Measurements from ENCODE around the gene ADAMTS19. TPM values are rescaled to one million over a fixed set of nuclear protein-coding genes. Genes with fewer than 3 reads are reported as not detected.

The ADAMTS19 gene
- total and polyA plus RNA-seq, 2 of the 8 experiments (the other 6 are each of a cell fraction or from before 2014, with no cell fraction given), result 17.3 to 28.8 TPM

- CTCF ChIA-PET (ENCODE audit: partially characterized antibody), result interaction anchor here (0.6 to 2.6 kb wide), 5 partner anchors 11 to 50 kb away, joined by 3 to 7 read pairs (median 3); partner anchors contain the start of gene ADAMTS19
- no peak overlapping the region for H2BK120ac ChIP-seq (replicated peaks; ENCODE audit: low read depth, low read length)
- POLR2A ChIA-PET (ENCODE audit: partially characterized antibody), result interaction anchor here (0.9 to 2.2 kb wide), 3 partner anchors 12 to 49 kb away, joined by 3 to 9 read pairs (median 3); partner anchors contain the start of gene ADAMTS19
- no peak overlapping the region for H3K18ac ChIP-seq (ENCODE audit: extremely low read depth, low read length)
- H2AFZ ChIP-seq (ENCODE audit: low read length), result no peak overlapping the region
- H4K5ac ChIP-seq (ENCODE audit: insufficient read length, low read depth, low read length), result no peak overlapping the region
- H3K14ac ChIP-seq (ENCODE audit: insufficient read length), result no peak overlapping the region
- H3K23me2 ChIP-seq (ENCODE audit: low read depth, low read length), result no peaks in the 10 kb centered on the region; the same call in 1 of the 2 replicates
- H2BK12ac ChIP-seq (ENCODE audit: low read depth, low read length), result no peak overlapping the region
- H3K79me1 ChIP-seq (ENCODE audit: low read depth, low read length), result no peaks in the 10 kb centered on the region
- DNase-seq (ENCODE audit: low read depth in 1 of 2, low spot score in 2 of 2), result no peak
- H4K91ac ChIP-seq (replicated peaks; ENCODE audit: insufficient read length, low read length), result no peak overlapping the region
- 19% methylated on average over 5 of the region's 5 CpGs; no CpG with 5 or more reads in 1 of the 2 experiments for WGBS, 2 experiments (ENCODE audit: extremely low coverage in 1 of 2, insufficient coverage in 1 of 2, insufficient read length in 1 of 2, insufficient replicate concordance in 2 of 2, low coverage in 1 of 2, low lambda C conversion rate in 2 of 2, missing lambda C conversion rate in 1 of 2)
- H4K8ac ChIP-seq (ENCODE audit: extremely low read depth, insufficient read depth, low read length), result no peak overlapping the region
- no peak overlapping the region for H3K4ac ChIP-seq (replicated peaks; ENCODE audit: insufficient read length, low read depth, low read length)
- H3K4me1 ChIP-seq (replicated peaks in 1 of 4; ENCODE audit: control insufficient read depth in 3 of 4, insufficient read depth in 4 of 4, low read length in 3 of 4), result peaks cover 0 to 4% (median 3%) of the 10 kb centered on the region in 4 experiments; a peak in 5 of 7 replicates
- H2BK5ac ChIP-seq (ENCODE audit: low read depth, low read length), result no peak overlapping the region
- H3K9me3 ChIP-seq (ENCODE audit: insufficient read depth in 2 of 2, low read depth in 1 of 2, low read length in 1 of 2), result no peaks in the 10 kb centered on the region
- H2BK20ac ChIP-seq (ENCODE audit: low read length), result no peak overlapping the region
- no peaks in the 10 kb centered on the region for H3K36me3 ChIP-seq (ENCODE audit: control insufficient read depth in 2 of 4, insufficient read depth in 4 of 4, low read length in 3 of 4)
- H3K4me3 ChIP-seq (ENCODE audit: extremely low read depth in 1 of 4, insufficient read depth in 2 of 4, low read depth in 3 of 4, low read length in 4 of 4), result no peak overlapping the region
- 0 out of 4 replicates have a peak overlapping the region, but pooled peaks of 1 of the 2 experiments have one; percentile 9 for H3K4me2 ChIP-seq (ENCODE audit: insufficient read depth in 1 of 2, low read depth in 2 of 2, low read length in 2 of 2)
- H3K27ac ChIP-seq (ENCODE audit: low read depth, low read length), result no peak overlapping the region
- no peaks in the 10 kb centered on the region for H3K27me3 ChIP-seq (replicated peaks in 1 of 4; ENCODE audit: control insufficient read depth in 3 of 4, extremely low read depth in 1 of 4, insufficient read depth in 3 of 4, low read length in 3 of 4)
- no peak overlapping the region for H2BK15ac ChIP-seq (ENCODE audit: low read length)
- no peak overlapping the region for H3K23ac ChIP-seq (ENCODE audit: insufficient read length)
- FAIRE-seq, result peak; percentile 84
- no peak overlapping the region for H3K9ac ChIP-seq (replicated peaks in 1 of 4; ENCODE audit: extremely low read depth in 1 of 4, low read depth in 3 of 4, low read length in 3 of 4)
- no peaks in the 10 kb centered on the region for H4K20me1 ChIP-seq (replicated peaks in 1 of 2; ENCODE audit: control insufficient read depth in 1 of 2, insufficient read depth in 2 of 2, low read length in 2 of 2)
- no peak overlapping the region for H2AK5ac ChIP-seq (ENCODE audit: low read depth, low read length)
- no peaks in the 10 kb centered on the region for H3K79me2 ChIP-seq (ENCODE audit: control insufficient read depth in 1 of 2, insufficient read depth in 2 of 2, low read length in 2 of 2)
- no peak overlapping the region for H3K56ac ChIP-seq (replicated peaks; ENCODE audit: insufficient read length, low read depth, low read length)
- TF ChIP-seq EGR1 (IDR thresholded peaks at IDR 0.05; ENCODE audit: borderline replicate concordance, low read depth, low read length), result no peak
- no peak for TF ChIP-seq JUN (IDR thresholded peaks at IDR 0.05; ENCODE audit: low read depth, low read length)
Observed at GRCh38 chr5:129410488-129410887, 49.6 kb upstream of the ADAMTS19 start.
